ENCODE results near the gene PROM1.

GRCh38 chr4:16031546-16032395, 52.1 kb downstream of the PROM1 start:
- TF ChIP-seq CTCF (IDR thresholded peaks at IDR 0.05; ENCODE audit: poor library complexity) (no peak), EZH2 (IDR thresholded peaks at IDR 0.05; ENCODE audit: borderline replicate concordance) (no peak)
